H9 (cell line): ENCODE data around the gene BACH2. TPM values are rescaled to one million over a fixed set of nuclear protein-coding genes. Genes with fewer than 3 reads are reported as not detected.

Experiments
- DNase-seq: peaks from one replicate; pipeline ENCODE4 v3.0.0-alpha.2; 2017
- H2AFZ ChIP-seq: one replicate; pipeline ENCODE4 v1.6.1; 2013; ENCODE audit warnings: mild to moderate bottlenecking, low read length, control low read depth, moderate library complexity
- H2AK5ac ChIP-seq: 2 replicates; pipeline ENCODE4 v1.6.1; 2013; ENCODE audit warnings: low read length, control low read depth, mixed read lengths; ENCODE audit not compliant: insufficient read length
- H2BK120ac ChIP-seq: one replicate; pipeline ENCODE4 v1.6.1; 2013; ENCODE audit warnings: low read depth, mild to moderate bottlenecking, low read length, control low read depth, inconsistent platforms; ENCODE audit not compliant: poor library complexity, severe bottlenecking
- H2BK12ac ChIP-seq: 2 replicates; pipeline ENCODE4 v1.6.1; 2013; ENCODE audit warnings: low read length, control low read depth, mixed read lengths, low read depth; ENCODE audit not compliant: insufficient read length
- H2BK15ac ChIP-seq: 2 replicates; pipeline ENCODE4 v1.6.1; 2013; ENCODE audit warnings: low read depth, low read length, control low read depth
- H2BK20ac ChIP-seq: one replicate; pipeline ENCODE4 v1.6.1; 2013; ENCODE audit warnings: low read depth, mild to moderate bottlenecking, low read length, control low read depth, inconsistent platforms; ENCODE audit not compliant: poor library complexity, severe bottlenecking
- H2BK5ac ChIP-seq: 2 replicates; pipeline ENCODE4 v1.6.1; 2013; ENCODE audit warnings: low read length, control low read depth, mixed read lengths; ENCODE audit not compliant: insufficient read length
- H3K14ac ChIP-seq: 2 replicates; pipeline ENCODE4 v1.6.1; 2013; ENCODE audit warnings: low read length, control low read depth; ENCODE audit not compliant: insufficient read depth
- H3K18ac ChIP-seq: 2 replicates; pipeline ENCODE4 v1.6.1; 2013; ENCODE audit warnings: low read depth, mild to moderate bottlenecking, mixed read lengths, low read length, control low read depth; ENCODE audit not compliant: insufficient read length
- H3K23ac ChIP-seq: 2 replicates; pipeline ENCODE4 v1.6.1; 2013; ENCODE audit warnings: low read length, control low read depth, mixed read lengths, low read depth; ENCODE audit not compliant: insufficient read length
- H3K23me2 ChIP-seq: 2 replicates; pipeline ENCODE4 v1.6.1; 2013; ENCODE audit warnings: low read depth, mild to moderate bottlenecking, mixed read lengths, low read length, control low read depth; ENCODE audit not compliant: insufficient read length, poor library complexity, severe bottlenecking
- H3K27ac ChIP-seq: 2 replicates; pipeline ENCODE4 v1.5.1; 2013; ENCODE audit warnings: low read length, control low read depth, mixed read lengths, low read depth; ENCODE audit not compliant: insufficient read length
- H3K27me3 ChIP-seq: 2 replicates; pipeline ENCODE4 v1.6.1; 2013; ENCODE audit warnings: low read length, control low read depth, inconsistent platforms; ENCODE audit not compliant: insufficient read depth
- H3K4ac ChIP-seq: 2 replicates; pipeline ENCODE4 v1.6.1; 2013; ENCODE audit warnings: low read depth, mild to moderate bottlenecking, control low read depth, inconsistent platforms, low read length, moderate library complexity
- H3K4me1 ChIP-seq: 2 replicates; pipeline ENCODE4 v1.6.1; 2013; ENCODE audit warnings: low read length, control low read depth, inconsistent platforms; ENCODE audit not compliant: insufficient read depth
- H3K4me2 ChIP-seq: 2 replicates; pipeline ENCODE4 v1.6.1; 2013; ENCODE audit warnings: low read length, control low read depth, mixed read lengths; ENCODE audit not compliant: insufficient read length, insufficient read depth
- H3K56ac ChIP-seq: 2 replicates; pipeline ENCODE4 v1.6.1; 2013; ENCODE audit warnings: low read depth, mild to moderate bottlenecking, mixed read lengths, low read length, control low read depth; ENCODE audit not compliant: insufficient read length
- H3K79me1 ChIP-seq: 2 replicates; pipeline ENCODE4 v1.6.1; 2013; ENCODE audit warnings: low read depth, mild to moderate bottlenecking, moderate library complexity, low read length, control low read depth, inconsistent platforms; ENCODE audit not compliant: insufficient read depth, poor library complexity, severe bottlenecking
- H3K79me2 ChIP-seq: 2 replicates; pipeline ENCODE4 v1.6.1; 2013; ENCODE audit warnings: low read length, control low read depth, inconsistent platforms; ENCODE audit not compliant: insufficient read depth
- H3K9ac ChIP-seq: 2 replicates; pipeline ENCODE4 v1.6.1; 2013; ENCODE audit warnings: low read length, control low read depth, mixed read lengths; ENCODE audit not compliant: insufficient read length; ENCODE audit errors: extremely low read depth
- H3K9me3 ChIP-seq: one replicate; pipeline ENCODE4 v1.6.1; 2013; ENCODE audit warnings: low read depth, low read length, inconsistent platforms; ENCODE audit not compliant: control insufficient read depth
- H3T11ph ChIP-seq: one replicate; pipeline ENCODE4 v1.6.1; 2013; ENCODE audit warnings: mild to moderate bottlenecking, low read length, control low read depth, inconsistent platforms
- H4K20me1 ChIP-seq: one replicate; pipeline ENCODE4 v1.6.1; 2013; ENCODE audit not compliant: control insufficient read depth, insufficient read length, insufficient read depth
- H4K5ac ChIP-seq: 2 replicates; pipeline ENCODE4 v1.6.1; 2013; ENCODE audit warnings: low read depth, mild to moderate bottlenecking, mixed read lengths, low read length, control low read depth; ENCODE audit not compliant: insufficient read length
- H4K8ac ChIP-seq: replicated peaks from 2 replicates; pipeline ENCODE4 v1.6.1; 2013; ENCODE audit warnings: low read length, control low read depth, mixed read lengths, low read depth; ENCODE audit not compliant: insufficient read length
- H4K91ac ChIP-seq: 2 replicates; pipeline ENCODE4 v1.6.1; 2013; ENCODE audit warnings: low read depth, mild to moderate bottlenecking, moderate library complexity, mixed read lengths, low read length, control low read depth; ENCODE audit not compliant: insufficient read length
- H3K27ac Mint-ChIP-seq, 3 experiments: 2 replicates in 2 of 3; 3 replicates in 1 of 3; pipeline ENCODE4 v1.8.0; 2020 to 2021; ENCODE audit warnings: mixed read lengths in 3 of 3, mild to moderate bottlenecking in 1 of 3, moderate library complexity in 1 of 3
- H3K27me3 Mint-ChIP-seq: 2 replicates; pipeline ENCODE4 v1.8.0; 2021; ENCODE audit warnings: low read depth, mild to moderate bottlenecking, moderate library complexity, mixed read lengths
- H3K36me3 Mint-ChIP-seq, 3 experiments: 2 replicates in 2 of 3; 3 replicates in 1 of 3; pipeline ENCODE4 v1.8.0; 2020 to 2021; ENCODE audit warnings: low read depth in 3 of 3, mixed read lengths in 3 of 3; ENCODE audit not compliant: insufficient read depth in 1 of 3
- H3K4me1 Mint-ChIP-seq, 2 experiments: 2 replicates each; pipeline ENCODE4 v1.8.0; 2020; ENCODE audit warnings: mixed read lengths in 2 of 2
- H3K4me3 Mint-ChIP-seq, 2 experiments: 2 replicates in 1 of 2; 3 replicates in 1 of 2; pipeline ENCODE4 v1.8.0; 2020 to 2021; ENCODE audit warnings: mild to moderate bottlenecking in 2 of 2, mixed read lengths in 2 of 2, moderate library complexity in 1 of 2
- H3K9me3 Mint-ChIP-seq, 2 experiments: 2 replicates in 1 of 2; 3 replicates in 1 of 2; pipeline ENCODE4 v1.8.0; 2020; ENCODE audit warnings: mild to moderate bottlenecking in 2 of 2, mixed read lengths in 2 of 2, moderate library complexity in 1 of 2
- WGBS: extraction: QIAGEN DNeasy Blood & Tissue Kit; methylation state at CpG from one replicate; pipeline ENCODE4 v1.1.7; 2013; ENCODE audit warnings: missing lambda C conversion rate, low lambda C conversion rate, mixed read lengths; ENCODE audit not compliant: insufficient read length; ENCODE audit errors: extremely low coverage; 5-methylcytosine and 5-hydroxymethylcytosine counted together
- total RNA-seq: library from RNA; stranded (reverse); gene quantifications from 2 replicates; pipeline ENCODE4 v1.2.1, GENCODE V29; 2021
- TF ChIP-seq, protein P1 (sequence below): fragments of 200-600 bp; sonication (generic); conservative IDR thresholded peaks from 3 replicates; pipeline ENCODE4 v1.8.0; 2021; ENCODE audit warnings: antibody characterized with exemption, mild to moderate bottlenecking

BACH2 gene
- total RNA-seq, 1 experiment from 2014 or later: 2.0 TPM

- Histone ChIP-seq H4K20me1 (no peaks in the 10 kb centered on the region), H4K8ac (no peak overlapping the region), H2AK5ac (no peak overlapping the region), H3K27ac (no peak overlapping the region), H3K18ac (no peak overlapping the region), H3T11ph (no peak overlapping the region), H3K79me2 (no peaks in the 10 kb centered on the region), H2BK12ac (no peak overlapping the region), H2BK5ac (no peak overlapping the region), H2BK15ac (no peak overlapping the region), H2AFZ (no peak overlapping the region), H3K4me2 (no peak overlapping the region), H3K56ac (no peak overlapping the region), H3K14ac (no peak overlapping the region), H3K27me3 (no peaks in the 10 kb centered on the region), H3K9me3 (no peaks in the 10 kb centered on the region), H2BK20ac (no peak overlapping the region), H3K4me1 (peaks cover 4% of the 10 kb centered on the region; the same call in 1 of the 2 replicates), H3K23ac (no peak overlapping the region), H4K5ac (no peak overlapping the region), H4K91ac (no peak overlapping the region), H3K23me2 (no peaks in the 10 kb centered on the region), H2BK120ac (no peak overlapping the region), H3K4ac (no peak overlapping the region), H3K9ac (no peak overlapping the region), H3K79me1 (no peaks in the 10 kb centered on the region)
- peak; percentile 87 for DNase-seq
- H3K4me1 Mint-ChIP-seq: peaks cover 40 to 46% of the 10 kb centered on the region in 2 experiments
- TF ChIP-seq, protein P1, sequence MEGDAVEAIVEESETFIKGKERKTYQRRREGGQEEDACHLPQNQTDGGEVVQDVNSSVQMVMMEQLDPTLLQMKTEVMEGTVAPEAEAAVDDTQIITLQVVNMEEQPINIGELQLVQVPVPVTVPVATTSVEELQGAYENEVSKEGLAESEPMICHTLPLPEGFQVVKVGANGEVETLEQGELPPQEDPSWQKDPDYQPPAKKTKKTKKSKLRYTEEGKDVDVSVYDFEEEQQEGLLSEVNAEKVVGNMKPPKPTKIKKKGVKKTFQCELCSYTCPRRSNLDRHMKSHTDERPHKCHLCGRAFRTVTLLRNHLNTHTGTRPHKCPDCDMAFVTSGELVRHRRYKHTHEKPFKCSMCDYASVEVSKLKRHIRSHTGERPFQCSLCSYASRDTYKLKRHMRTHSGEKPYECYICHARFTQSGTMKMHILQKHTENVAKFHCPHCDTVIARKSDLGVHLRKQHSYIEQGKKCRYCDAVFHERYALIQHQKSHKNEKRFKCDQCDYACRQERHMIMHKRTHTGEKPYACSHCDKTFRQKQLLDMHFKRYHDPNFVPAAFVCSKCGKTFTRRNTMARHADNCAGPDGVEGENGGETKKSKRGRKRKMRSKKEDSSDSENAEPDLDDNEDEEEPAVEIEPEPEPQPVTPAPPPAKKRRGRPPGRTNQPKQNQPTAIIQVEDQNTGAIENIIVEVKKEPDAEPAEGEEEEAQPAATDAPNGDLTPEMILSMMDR: peak; percentile 96
- no peaks in the 10 kb centered on the region for H3K9me3 Mint-ChIP-seq
- H3K27me3 Mint-ChIP-seq: peaks cover 5% of the 10 kb centered on the region
- H3K36me3 Mint-ChIP-seq: peaks cover 0 to 3% (median 0%) of the 10 kb centered on the region in 3 experiments; a peak in 1 of 7 replicates
- no peak overlapping the region for H3K4me3 Mint-ChIP-seq
- WGBS: no CpG with 5 or more reads among the region's 4 CpGs
- H3K27ac Mint-ChIP-seq: 0 out of 7 replicates have a peak overlapping the region, but pooled peaks of 1 of the 3 experiments have one; percentile 51
Measured at GRCh38 chr6:90286884-90287488, 9.7 kb downstream of the BACH2 start.
